ENCODE data around the gene PXDC1. TPM values are rescaled to one million over a fixed set of nuclear protein-coding genes. Genes with fewer than 3 reads are reported as not detected.

Gene PXDC1
- total RNA-seq, 4 donors from 2014 or later, result 58.4 to 103 (median 72.4) TPM

DNA sequence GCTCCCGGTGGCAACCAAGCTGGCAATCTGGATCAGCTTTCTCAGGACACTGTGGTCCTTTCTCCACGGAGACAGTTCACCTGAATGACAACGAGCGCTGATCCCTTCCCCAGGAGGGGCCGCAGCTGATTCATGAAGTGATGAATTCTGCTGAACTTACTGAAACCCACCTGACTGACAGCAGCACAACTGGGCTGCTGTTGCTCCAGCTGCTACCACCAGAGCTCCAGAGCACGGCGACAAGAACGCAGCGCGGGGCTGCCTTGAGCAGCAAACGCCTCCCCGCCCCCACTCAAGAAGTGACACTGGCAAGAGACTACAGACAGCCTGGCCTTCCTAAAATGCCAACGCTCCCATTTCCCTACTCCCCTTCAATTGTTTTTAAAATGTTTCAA, 10.0 kb downstream of the PXDC1 start:
- H3K4me3 ChIP-seq (ENCODE audit: low read depth, poor library complexity, severe bottlenecking), result no peak overlapping the region
- intact Hi-C loops (cut with DNase I; ENCODE audit: low total_unique reads), result loop anchor here (5.0 to 10.0 kb wide), 3 partner anchors 146 to 263 kb away; no protein-coding TSS in a partner anchor
- no peak for TF ChIP-seq POLR2A (IDR thresholded peaks at IDR 0.05)
- TF ChIP-seq, protein P1, sequence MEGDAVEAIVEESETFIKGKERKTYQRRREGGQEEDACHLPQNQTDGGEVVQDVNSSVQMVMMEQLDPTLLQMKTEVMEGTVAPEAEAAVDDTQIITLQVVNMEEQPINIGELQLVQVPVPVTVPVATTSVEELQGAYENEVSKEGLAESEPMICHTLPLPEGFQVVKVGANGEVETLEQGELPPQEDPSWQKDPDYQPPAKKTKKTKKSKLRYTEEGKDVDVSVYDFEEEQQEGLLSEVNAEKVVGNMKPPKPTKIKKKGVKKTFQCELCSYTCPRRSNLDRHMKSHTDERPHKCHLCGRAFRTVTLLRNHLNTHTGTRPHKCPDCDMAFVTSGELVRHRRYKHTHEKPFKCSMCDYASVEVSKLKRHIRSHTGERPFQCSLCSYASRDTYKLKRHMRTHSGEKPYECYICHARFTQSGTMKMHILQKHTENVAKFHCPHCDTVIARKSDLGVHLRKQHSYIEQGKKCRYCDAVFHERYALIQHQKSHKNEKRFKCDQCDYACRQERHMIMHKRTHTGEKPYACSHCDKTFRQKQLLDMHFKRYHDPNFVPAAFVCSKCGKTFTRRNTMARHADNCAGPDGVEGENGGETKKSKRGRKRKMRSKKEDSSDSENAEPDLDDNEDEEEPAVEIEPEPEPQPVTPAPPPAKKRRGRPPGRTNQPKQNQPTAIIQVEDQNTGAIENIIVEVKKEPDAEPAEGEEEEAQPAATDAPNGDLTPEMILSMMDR (IDR thresholded peaks at IDR 0.05), result no peak
- WGBS, 2 donors, result 72 to 82% methylated on average over 13 of the region's 13 CpGs
- peak in 1 of 2 donors; percentile 82 for DNase-seq (ENCODE audit: low spot score in 2 of 2)

DNA sequence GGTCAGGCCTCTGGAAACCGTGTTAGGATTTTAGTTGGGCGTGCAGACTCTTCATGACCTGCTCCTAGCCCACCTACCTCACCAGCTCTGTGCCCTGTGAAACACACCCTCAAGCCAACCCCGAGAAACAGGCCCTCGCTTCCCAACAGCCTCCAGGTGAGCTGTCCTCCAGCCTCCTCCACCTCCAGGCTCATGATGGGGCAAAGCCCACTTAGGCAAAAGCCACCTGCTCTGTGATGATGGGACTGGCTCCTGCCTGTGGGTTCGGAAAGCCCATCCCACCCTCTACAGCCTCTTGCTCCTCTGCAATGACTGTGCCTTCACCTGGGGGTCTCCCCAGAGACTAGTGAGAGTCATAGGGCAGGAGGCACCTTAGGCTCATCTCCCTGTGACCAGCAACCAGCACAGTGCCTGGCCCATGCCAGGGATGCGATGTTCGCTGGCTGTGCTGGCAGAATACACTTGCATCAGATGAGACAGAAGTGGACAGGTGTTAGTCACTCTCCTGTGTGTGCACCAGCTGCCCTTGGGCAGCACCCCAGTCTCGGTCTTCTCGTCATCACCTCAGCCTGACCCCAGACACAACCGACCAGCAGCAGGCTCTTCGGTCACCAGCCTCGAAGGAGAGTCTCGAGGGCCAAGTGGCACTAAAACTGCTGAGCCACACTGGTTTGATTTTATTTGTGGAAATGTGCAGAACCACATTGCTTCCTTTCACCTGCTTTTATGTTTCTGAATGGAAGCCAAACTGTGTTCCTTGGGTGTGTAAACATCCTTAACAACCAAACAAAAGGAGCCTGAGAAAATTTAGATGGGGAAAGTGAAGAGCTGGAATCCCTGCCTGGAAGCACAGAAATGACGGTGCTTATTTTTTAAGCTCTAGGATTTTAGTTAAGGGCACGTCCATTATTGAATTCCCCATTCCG, 10.7 kb downstream of the PXDC1 start:
- 58 to 74% methylated on average over 13 to 16 of the region's 16 CpGs for WGBS, 2 donors
- peak in 1 of 2 donors; percentile 83 for DNase-seq (ENCODE audit: low spot score in 2 of 2)
- intact Hi-C loops (cut with DNase I; ENCODE audit: low total_unique reads), result loop anchor here (5.0 to 10.0 kb wide), 3 partner anchors 146 to 264 kb away; no protein-coding TSS in a partner anchor
- TF ChIP-seq, protein P1 (IDR thresholded peaks at IDR 0.05), result no peak
- no peak for TF ChIP-seq POLR2A (IDR thresholded peaks at IDR 0.05)
- H3K4me3 ChIP-seq (ENCODE audit: low read depth, poor library complexity, severe bottlenecking), result no peak overlapping the region

DNA sequence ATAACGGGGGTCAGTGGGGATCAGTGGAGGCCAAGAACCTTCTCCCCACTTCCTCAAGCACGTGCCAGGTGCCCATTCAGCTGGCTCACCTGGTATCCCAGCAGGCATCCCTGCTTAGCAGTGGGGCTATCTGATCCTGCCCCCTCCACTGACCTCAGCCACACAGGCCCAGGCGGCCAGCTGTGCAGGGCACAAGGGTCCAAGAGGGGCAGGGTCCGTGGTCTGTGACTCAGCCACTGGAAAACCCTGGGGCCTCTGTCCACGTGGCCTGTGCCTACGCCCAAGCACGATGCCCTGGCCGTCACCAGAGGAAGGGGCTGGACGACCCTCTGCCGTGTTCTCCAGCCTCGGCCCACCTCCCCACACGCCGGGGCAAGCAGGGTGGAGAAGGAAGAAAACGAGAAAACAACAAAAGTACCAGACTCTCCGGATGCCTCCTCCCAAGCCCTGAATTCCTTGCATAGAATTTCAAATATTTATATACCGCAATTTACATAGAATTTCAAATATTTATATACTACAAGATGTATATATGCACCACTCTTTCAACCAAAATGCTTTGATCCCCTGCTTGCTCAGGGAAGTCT, 12.1 kb downstream of the PXDC1 start:
- intact Hi-C loops (cut with DNase I; ENCODE audit: low total_unique reads), result loop anchor here (5.0 to 10.0 kb wide), 2 partner anchors 285 to 462 kb away; partner anchors contain the start of gene SLC22A23
- WGBS, 2 donors, result 50 to 59% methylated on average over 15 to 16 of the region's 16 CpGs

GRCh38 chr6:3738381-3739131, 13.0 kb downstream of the PXDC1 start:
- intact Hi-C loops (cut with DNase I; ENCODE audit: low total_unique reads), result loop anchor here (5.0 to 10.0 kb wide), 2 partner anchors 284 to 461 kb away; partner anchors contain the start of gene SLC22A23
- WGBS, 2 donors, result 71% methylated on average over 16 to 19 of the region's 19 CpGs
- H3K4me3 ChIP-seq (ENCODE audit: low read depth, poor library complexity, severe bottlenecking), result no peak overlapping the region
- TF ChIP-seq, protein P1 (IDR thresholded peaks at IDR 0.05), result no peak
- TF ChIP-seq POLR2A (IDR thresholded peaks at IDR 0.05), result no peak
- DNase-seq (ENCODE audit: low spot score in 2 of 2), result peak in 1 of 2 donors; percentile 82

More for the DNA sequence above, 12.1 kb downstream of the PXDC1 start:
- DNase-seq (ENCODE audit: low spot score in 2 of 2), result peak in 1 of 2 donors; percentile 84
- no peak for TF ChIP-seq POLR2A (IDR thresholded peaks at IDR 0.05)
- TF ChIP-seq, protein P1 (IDR thresholded peaks at IDR 0.05), result no peak
- no peak overlapping the region for H3K4me3 ChIP-seq (ENCODE audit: low read depth, poor library complexity, severe bottlenecking)

DNA sequence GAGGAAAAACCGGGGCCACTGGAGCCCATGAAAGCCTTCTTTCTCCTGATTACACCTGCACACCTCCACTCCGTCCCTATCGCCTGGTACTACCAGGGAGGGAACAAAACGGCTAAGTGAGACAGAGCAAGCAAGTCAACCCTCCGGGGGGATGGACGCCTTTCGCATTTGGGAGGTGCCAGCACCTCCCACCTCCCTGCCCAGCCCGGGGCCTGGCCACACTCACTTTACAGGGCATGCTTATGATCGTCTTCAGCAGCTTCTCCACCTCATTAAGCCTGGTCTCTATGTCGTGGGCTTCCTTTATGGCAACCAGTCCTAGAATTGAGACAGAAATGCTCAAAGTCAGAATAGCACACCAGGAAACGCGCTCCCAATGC, 13.7 kb downstream of the PXDC1 start:
- no peak overlapping the region for H3K4me3 ChIP-seq (ENCODE audit: low read depth, poor library complexity, severe bottlenecking)
- TF ChIP-seq POLR2A (IDR thresholded peaks at IDR 0.05), result no peak
- TF ChIP-seq, protein P1 (IDR thresholded peaks at IDR 0.05), result no peak
- peak in 1 of 2 donors; percentile 75 for DNase-seq (ENCODE audit: low spot score in 2 of 2)
- intact Hi-C loops (cut with DNase I; ENCODE audit: low total_unique reads), result loop anchor here (5.0 to 10.0 kb wide), 2 partner anchors 283 to 461 kb away; partner anchors contain the start of gene SLC22A23
- 80 to 84% methylated on average over 12 of the region's 12 CpGs for WGBS, 2 donors

All from lower leg skin (tissue), 4 donors.